Loucy (cell line): ENCODE results near the gene ADO.

Experiments used
- EZH2phosphoT487 ChIP-seq: fragments of 200-600 bp; IDR thresholded peaks from 2 replicates; pipeline ENCODE4 v1.6.1; 2018; ENCODE audit warnings: antibody characterized with exemption, mild to moderate bottlenecking, moderate library complexity, borderline replicate concordance
- TF ChIP-seq, protein P1 (sequence below): fragments of 200-600 bp; sonication (generic); conservative IDR thresholded peaks from 2 replicates; pipeline ENCODE4 v1.5.1; 2014; ENCODE audit warnings: mild to moderate bottlenecking, antibody characterized with exemption, low read length

DNA sequence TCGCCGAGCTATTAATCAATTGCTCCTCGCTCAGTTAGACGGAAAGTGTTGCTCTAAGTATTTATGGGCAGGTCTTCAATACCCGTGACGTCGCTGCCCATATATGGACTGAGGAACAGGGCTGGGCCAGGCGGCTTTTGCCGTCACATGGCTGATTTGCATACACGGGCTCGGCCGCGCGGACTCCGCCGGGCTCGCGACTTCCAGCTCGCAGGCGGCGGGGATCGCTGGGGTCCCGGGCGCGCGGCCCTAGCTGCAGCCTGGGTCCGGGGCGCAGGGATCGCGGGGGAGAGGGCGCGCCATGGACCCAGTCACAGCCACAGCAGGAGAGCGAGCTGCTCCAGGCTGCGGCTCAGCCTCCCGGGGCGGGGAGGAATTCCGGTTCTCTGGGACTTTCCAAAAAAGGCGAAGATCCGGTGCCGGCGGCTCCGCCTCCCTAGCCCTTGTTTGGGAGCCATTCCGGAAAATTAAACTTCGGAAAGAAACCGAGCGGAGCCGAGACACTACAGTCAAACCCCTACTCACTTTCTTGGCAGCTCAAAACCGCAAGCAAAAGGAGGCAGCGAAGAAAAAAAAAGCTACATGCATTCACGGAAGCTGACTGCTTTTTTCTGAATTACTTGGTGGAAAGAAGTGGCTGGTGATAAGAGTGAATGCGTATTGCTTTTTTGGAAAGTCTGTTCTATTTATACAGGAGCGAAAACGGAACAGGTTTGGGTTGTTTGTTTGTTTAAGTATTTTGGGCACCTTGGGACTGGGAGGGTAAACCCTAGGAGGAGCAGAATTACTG is 12.0 kb downstream of the ADO start, which contains the start of gene EGR2:
- TF ChIP-seq, protein P1, sequence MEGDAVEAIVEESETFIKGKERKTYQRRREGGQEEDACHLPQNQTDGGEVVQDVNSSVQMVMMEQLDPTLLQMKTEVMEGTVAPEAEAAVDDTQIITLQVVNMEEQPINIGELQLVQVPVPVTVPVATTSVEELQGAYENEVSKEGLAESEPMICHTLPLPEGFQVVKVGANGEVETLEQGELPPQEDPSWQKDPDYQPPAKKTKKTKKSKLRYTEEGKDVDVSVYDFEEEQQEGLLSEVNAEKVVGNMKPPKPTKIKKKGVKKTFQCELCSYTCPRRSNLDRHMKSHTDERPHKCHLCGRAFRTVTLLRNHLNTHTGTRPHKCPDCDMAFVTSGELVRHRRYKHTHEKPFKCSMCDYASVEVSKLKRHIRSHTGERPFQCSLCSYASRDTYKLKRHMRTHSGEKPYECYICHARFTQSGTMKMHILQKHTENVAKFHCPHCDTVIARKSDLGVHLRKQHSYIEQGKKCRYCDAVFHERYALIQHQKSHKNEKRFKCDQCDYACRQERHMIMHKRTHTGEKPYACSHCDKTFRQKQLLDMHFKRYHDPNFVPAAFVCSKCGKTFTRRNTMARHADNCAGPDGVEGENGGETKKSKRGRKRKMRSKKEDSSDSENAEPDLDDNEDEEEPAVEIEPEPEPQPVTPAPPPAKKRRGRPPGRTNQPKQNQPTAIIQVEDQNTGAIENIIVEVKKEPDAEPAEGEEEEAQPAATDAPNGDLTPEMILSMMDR, result no peak
- TF ChIP-seq EZH2phosphoT487, result no peak
